Natural killer cell treated with Interleukin-12 subunit alpha and Interleukin-12 subunit beta and Interleukin-15 and Interleukin-18, amount 100 ng/mL, for 72 hours (primary cell): Measurements from ENCODE around the gene SLC26A9. TPM values are rescaled to one million over a fixed set of nuclear protein-coding genes. Genes with fewer than 3 reads are reported as not detected.

ENCODE experiments used
- ATAC-seq, 2 donors: fragments of 150-1000 bp; cut with Tn5 transposase in 1 of 2; sonication (Bioruptor Pico), chemical (Tn5 transposase) in 1 of 2; 2 replicates each; pipeline ENCODE4 v1.10.0; 2021
- DNase-seq: peaks from one replicate; pipeline ENCODE4 v3.0.0; 2022; ENCODE audit warnings: low spot score
- H3K27ac Mint-ChIP-seq, 2 donors: 1 replicate in 1 of 2; 2 replicates in 1 of 2; pipeline ENCODE4 v1.8.0; 2022; ENCODE audit warnings: mixed read lengths in 2 of 2, mild to moderate bottlenecking in 1 of 2, moderate library complexity in 1 of 2
- H3K27me3 Mint-ChIP-seq, 2 donors: 1 replicate in 1 of 2; 2 replicates in 1 of 2; pipeline ENCODE4 v1.8.0; 2022; ENCODE audit warnings: mixed read lengths in 2 of 2
- H3K36me3 Mint-ChIP-seq: one replicate; pipeline ENCODE4 v1.8.0; 2022; ENCODE audit warnings: mixed read lengths
- H3K4me1 Mint-ChIP-seq, 2 donors: 1 replicate in 1 of 2; 2 replicates in 1 of 2; pipeline ENCODE4 v1.8.0; 2022; ENCODE audit warnings: low read depth in 2 of 2, mixed read lengths in 2 of 2, mild to moderate bottlenecking in 1 of 2
- H3K4me3 Mint-ChIP-seq: one replicate; pipeline ENCODE4 v1.8.0; 2022; ENCODE audit warnings: mixed read lengths
- H3K9me3 Mint-ChIP-seq: 2 replicates; pipeline ENCODE4 v1.8.0; 2022; ENCODE audit warnings: mixed read lengths
- total RNA-seq, 2 donors: library from RNA; stranded (reverse); gene quantifications; one replicate each; pipeline ENCODE4 v1.2.3, GENCODE V29; 2022

The SLC26A9 gene
- total RNA-seq, 2 donors from 2014 or later: not detected

DNA sequence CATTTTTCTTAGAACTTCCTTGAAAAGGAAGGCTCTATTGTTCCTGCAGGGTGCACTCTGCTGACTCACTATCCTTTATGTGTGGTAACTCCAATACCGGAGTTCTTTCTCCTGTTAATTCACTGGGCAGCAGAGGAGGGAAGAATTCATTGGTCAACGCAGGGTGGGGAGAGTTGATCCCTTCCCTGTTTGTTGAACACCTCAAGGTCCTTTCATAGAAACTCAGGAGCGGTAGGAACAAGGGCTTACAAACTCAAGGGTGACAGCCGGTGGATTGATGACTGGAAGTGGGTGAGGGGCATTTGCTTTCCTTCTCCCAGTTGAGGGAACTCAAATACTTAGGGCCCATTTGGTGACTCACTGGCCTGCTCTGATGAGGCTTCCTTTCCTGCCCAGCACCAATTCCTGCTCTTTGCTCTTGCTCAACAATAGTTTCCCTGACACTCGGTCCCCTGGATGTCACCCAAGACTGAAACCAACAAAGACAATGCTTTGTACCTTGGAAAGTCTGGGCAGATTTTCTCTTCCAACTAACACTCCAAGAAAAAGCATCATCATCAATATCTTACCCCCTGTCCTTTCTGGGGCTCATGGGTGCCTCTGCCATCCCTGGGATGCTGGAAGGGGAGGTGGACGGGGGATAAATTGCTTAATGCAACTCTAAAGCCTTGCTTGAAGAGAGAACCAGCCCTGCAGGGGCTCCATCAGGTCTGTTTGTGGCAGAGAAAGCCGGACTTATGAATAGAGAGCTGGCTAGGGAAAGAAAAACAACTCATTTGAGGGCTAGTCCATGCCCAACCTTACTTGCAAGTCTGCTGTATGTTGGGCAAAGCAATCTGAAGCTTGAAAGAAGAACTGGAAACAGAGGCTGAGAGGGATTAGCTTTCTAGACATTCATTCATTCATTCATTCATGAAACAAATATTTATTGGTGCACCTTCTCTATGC, 9.3 kb downstream of the SLC26A9 start:
- Mint-ChIP-seq H3K27me3 (peaks cover 29 to 55% of the 10 kb centered on the region in 2 donors), H3K4me3 (no peak overlapping the region), H3K4me1 (no peaks in the 10 kb centered on the region), H3K36me3 (no peaks in the 10 kb centered on the region), H3K27ac (no peak overlapping the region), H3K9me3 (no peaks in the 10 kb centered on the region)
- ATAC-seq (no peak), DNase-seq (no peak)

DNA sequence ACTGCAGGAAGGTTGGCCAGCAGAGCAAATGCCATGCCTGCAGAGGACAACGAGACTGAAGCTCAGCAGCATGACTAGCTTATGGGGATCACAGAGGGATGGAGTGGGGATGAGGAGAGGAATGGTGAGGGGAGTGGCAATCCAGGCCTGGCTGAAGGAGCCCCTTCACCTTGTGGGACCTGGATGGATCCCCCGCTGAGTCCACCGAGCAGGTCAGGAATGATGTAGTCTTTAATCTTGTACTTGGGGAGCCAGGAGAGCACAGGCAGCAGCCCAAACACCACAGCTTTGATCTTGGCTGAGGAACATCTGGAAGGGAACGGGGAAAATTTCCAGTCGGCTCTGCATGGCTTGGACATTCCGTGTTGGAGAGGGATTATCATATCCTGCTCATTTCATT, 10.5 kb downstream of the SLC26A9 start:
- no peak for ATAC-seq
- Mint-ChIP-seq H3K36me3 (no peaks in the 10 kb centered on the region), H3K4me3 (no peak overlapping the region), H3K4me1 (no peaks in the 10 kb centered on the region), H3K9me3 (no peaks in the 10 kb centered on the region), H3K27me3 (peaks cover 20 to 43% of the 10 kb centered on the region in 2 donors), H3K27ac (no peak overlapping the region)
- no peak for DNase-seq

DNA sequence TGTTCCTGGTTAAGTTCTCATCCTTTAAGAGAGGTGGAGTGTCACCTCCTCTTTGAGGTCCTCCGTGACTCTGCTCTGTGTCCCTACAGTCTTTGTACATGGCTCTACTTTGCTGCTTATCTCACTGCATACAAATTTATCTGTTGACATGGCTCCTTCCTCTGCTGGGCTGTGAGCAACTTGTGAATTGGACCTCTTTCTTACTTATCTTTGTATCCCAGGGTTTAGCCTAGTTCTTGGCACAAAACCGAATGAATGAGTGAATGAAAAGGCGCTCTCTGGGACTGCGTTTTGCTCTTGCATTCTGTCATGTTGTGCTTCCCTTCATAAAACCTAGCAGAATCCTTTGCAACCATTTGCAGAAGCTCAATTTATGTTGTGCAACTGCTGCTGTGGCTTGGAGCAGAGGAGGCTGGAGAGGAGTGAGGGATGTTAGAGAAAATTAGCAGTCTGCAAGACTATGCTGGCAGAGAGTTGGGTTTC, 12.4 kb downstream of the SLC26A9 start:
- H3K9me3 Mint-ChIP-seq: no peaks in the 10 kb centered on the region
- H3K27me3 Mint-ChIP-seq: peaks cover 25 to 42% of the 10 kb centered on the region in 2 donors
- H3K4me3 Mint-ChIP-seq: no peak overlapping the region
- H3K4me1 Mint-ChIP-seq: no peaks in the 10 kb centered on the region
- ATAC-seq (no peak), DNase-seq (no peak)
- no peaks in the 10 kb centered on the region for H3K36me3 Mint-ChIP-seq
- no peak overlapping the region for H3K27ac Mint-ChIP-seq

DNA sequence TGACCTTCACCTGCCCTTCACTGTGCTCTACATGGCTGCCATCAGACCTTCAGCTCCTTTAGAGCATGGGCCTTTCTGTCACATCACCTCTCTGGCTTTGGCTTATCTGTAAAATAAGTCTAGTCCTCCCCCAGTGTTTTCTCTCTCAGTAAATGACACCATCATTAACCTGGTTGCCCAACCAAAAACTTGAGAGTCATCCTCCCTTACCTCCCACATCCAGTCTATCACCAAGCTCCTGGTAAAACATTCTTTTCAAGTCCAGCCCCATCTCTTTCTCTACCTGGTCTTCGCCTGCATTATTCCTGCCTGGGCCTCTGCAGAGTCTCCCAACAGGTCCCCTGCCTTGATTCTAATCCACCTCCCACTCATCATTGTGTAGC, 13.1 kb downstream of the SLC26A9 start:
- DNase-seq (no peak), ATAC-seq (no peak)
- Mint-ChIP-seq H3K4me3 (no peak overlapping the region), H3K36me3 (no peaks in the 10 kb centered on the region), H3K4me1 (no peaks in the 10 kb centered on the region), H3K27ac (no peak overlapping the region), H3K27me3 (peaks cover 25 to 42% of the 10 kb centered on the region in 2 donors), H3K9me3 (no peaks in the 10 kb centered on the region)

DNA sequence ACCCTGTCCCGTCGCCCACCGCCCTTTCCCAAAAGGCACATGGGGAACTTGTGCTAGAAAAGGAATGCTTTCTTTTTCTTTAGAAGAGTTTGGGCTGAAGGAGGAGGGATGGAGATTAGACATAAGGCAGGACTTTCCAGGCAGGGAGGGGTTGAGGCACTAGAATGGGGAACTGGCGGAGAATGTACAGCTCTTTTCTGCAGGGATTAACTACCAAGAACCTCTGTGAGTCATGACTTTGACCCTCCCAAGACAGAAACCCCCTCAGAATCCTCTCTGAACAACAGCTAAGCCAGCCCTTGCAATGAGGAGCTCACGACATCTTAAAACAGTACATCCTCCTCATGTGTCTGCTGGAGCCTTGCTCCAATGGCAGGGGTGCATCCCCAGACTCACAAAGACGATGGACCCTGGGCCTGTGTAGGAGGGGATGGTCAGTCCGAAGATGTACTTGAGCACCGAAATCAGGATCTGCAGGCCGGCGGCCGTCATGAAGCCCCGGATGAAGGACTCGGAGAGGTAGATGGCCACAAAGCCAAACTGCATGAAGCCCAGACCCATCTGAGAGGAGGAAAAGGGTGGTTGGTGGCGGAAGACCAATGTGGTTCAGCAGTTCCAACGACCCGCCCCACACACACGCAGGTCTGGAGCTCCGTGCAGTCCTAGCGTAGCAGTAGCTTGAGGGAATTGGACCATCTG, 13.6 kb downstream of the SLC26A9 start:
- Mint-ChIP-seq H3K4me3 (no peak overlapping the region), H3K27me3 (peaks cover 25 to 42% of the 10 kb centered on the region in 2 donors), H3K9me3 (no peaks in the 10 kb centered on the region), H3K36me3 (no peaks in the 10 kb centered on the region), H3K4me1 (no peaks in the 10 kb centered on the region), H3K27ac (no peak overlapping the region)
- no peak for ATAC-seq
- no peak for DNase-seq

DNA sequence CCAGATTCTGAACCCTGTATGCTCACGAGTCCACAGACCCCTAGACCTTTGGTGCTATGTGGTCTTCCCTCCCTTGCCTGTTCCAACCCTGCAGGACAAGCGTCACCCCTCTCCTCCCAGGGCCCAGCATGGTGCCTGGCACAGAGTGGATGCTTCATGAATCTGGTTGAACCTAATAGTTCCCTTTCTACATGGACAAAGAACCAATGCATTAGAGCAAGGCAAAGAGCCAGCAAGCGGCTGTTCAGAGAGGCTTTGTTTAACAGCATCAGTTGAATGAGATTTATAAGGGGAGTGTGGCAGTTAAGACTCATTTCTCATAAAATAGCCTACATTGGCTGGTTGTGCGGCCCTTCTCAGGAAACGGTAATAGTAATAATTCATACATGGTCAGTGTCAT, 14.9 kb downstream of the SLC26A9 start:
- Mint-ChIP-seq H3K4me1 (no peaks in the 10 kb centered on the region), H3K36me3 (no peaks in the 10 kb centered on the region), H3K9me3 (no peaks in the 10 kb centered on the region), H3K4me3 (no peak overlapping the region), H3K27me3 (peaks cover 22 to 32% of the 10 kb centered on the region in 2 donors), H3K27ac (no peak overlapping the region)
- no peak for ATAC-seq
- DNase-seq: no peak

DNA sequence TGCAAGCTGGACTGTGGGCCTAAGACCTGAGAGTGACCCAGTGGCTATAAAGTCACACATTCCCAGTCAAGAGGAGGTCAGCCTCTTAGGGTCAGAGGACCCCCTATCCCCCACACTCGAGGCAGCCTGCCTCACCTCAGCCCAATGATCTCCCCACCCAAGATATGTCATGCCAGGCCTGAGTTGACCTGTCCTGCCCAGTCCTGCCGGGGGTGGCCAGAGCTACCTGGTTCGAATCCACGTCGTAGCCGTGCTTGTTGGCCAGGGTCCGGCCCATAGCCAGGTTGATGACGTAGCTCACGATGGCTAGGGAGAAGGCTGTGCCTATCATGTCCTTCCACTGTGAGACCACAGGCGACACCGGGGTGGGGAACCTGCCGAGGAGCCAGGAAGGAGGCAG, 15.6 kb downstream of the SLC26A9 start:
- H3K4me1 Mint-ChIP-seq: no peaks in the 10 kb centered on the region
- ATAC-seq (peak in 1 of 2 donors; percentile 3), DNase-seq (no peak)
- peaks cover 20 to 26% of the 10 kb centered on the region in 2 donors for H3K27me3 Mint-ChIP-seq
- H3K9me3 Mint-ChIP-seq: no peaks in the 10 kb centered on the region
- H3K36me3 Mint-ChIP-seq: no peaks in the 10 kb centered on the region
- no peak overlapping the region for H3K4me3 Mint-ChIP-seq
- H3K27ac Mint-ChIP-seq: no peak overlapping the region

DNA sequence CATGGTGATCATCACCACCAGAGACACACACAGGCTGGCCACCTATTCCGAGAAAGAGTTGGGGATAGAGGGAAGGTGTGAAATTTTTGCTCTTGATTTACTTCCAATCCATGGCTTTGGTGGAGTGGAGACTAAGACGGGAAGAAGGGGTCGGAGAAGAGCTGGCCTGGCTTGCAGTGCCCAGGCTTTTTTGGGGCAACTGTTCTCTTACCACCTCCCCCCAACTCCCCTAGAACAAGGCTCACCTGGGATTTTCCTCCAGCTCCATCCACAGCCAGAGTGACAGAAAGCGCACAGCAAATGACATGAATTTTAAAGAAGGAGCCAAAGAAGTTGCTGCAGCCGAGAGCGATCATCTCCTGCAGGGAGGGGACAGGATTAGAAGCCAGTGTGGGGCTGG, 16.0 kb downstream of the SLC26A9 start:
- no peak for DNase-seq
- H3K27me3 Mint-ChIP-seq: peaks cover 18 to 21% of the 10 kb centered on the region in 2 donors
- H3K4me1 Mint-ChIP-seq: no peaks in the 10 kb centered on the region
- H3K36me3 Mint-ChIP-seq: no peaks in the 10 kb centered on the region
- ATAC-seq: no peak
- H3K4me3 Mint-ChIP-seq: no peak overlapping the region
- H3K27ac Mint-ChIP-seq: no peak overlapping the region
- no peaks in the 10 kb centered on the region for H3K9me3 Mint-ChIP-seq

DNA sequence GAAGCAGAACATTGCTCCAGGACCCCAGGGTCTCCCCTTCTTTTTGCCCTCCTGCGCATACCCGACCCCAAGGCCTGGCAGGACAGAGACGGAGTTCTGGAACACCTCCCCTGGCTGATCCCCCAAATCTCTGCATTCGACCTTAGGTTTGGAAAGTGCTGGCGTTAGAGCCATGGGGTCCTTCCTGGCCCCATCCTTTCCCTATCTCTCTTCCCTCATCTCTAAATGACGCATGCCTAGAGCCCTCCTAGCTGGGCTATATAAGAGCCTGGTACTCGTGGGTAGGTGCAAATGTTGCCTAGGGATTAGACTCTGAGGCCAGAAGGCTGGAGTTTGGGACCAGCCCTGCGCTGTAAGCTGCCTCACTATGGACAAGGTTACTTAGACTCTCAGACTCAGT, 16.6 kb downstream of the SLC26A9 start:
- no peaks in the 10 kb centered on the region for H3K9me3 Mint-ChIP-seq

DNA sequence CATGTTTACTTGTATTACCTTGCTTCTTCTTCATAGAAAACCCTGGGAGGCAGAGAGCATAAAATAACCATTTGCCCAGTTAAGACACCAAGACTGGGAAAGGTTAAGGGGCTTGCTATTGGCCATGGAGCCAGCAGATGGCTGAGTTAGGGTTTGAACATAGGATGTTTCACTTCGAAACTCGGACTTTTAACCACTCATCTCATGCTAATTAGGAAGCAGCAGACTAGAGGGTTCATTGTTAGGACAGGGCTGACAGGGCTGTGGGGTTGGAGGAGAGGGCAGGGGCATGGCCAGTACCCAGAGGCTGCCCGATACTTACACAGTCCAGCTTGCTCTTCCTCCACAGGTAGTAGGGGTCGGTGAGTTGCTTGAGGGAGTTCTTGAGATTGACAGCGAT, 17.0 kb downstream of the SLC26A9 start:
- DNase-seq (no peak), ATAC-seq (no peak)
- no peaks in the 10 kb centered on the region for H3K9me3 Mint-ChIP-seq
- no peak overlapping the region for H3K4me3 Mint-ChIP-seq
- no peak overlapping the region for H3K27ac Mint-ChIP-seq
- no peaks in the 10 kb centered on the region for H3K36me3 Mint-ChIP-seq
- H3K4me1 Mint-ChIP-seq: no peaks in the 10 kb centered on the region
- peaks cover 15 to 16% of the 10 kb centered on the region in 2 donors for H3K27me3 Mint-ChIP-seq

More for the DNA sequence above, 16.6 kb downstream of the SLC26A9 start:
- no peak overlapping the region for H3K27ac Mint-ChIP-seq
- no peaks in the 10 kb centered on the region for H3K4me1 Mint-ChIP-seq
- ATAC-seq (no peak), DNase-seq (no peak)
- peaks cover 15 to 17% of the 10 kb centered on the region in 2 donors for H3K27me3 Mint-ChIP-seq
- no peak overlapping the region for H3K4me3 Mint-ChIP-seq
- no peaks in the 10 kb centered on the region for H3K36me3 Mint-ChIP-seq

DNA sequence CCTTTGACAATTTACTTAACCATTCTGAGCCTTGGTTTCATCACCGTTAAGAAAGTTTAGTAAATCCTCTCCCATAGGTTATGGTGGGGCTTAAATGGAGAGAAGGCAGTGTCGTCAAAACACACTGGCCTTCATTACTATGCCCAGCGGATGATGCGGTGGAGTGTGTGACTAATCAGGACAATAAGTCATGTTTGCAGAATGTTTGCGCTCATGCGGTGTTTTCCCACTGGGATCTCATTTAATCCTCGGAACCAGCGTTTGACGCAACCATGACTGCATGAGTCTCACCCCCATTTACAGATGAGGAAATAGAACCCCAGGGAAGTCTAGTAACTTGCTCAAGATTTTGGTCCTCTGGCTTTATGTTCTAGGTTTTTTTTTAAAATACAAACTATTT, 17.5 kb downstream of the SLC26A9 start:
- ATAC-seq (no peak), DNase-seq (no peak)
- no peak overlapping the region for H3K4me3 Mint-ChIP-seq
- no peaks in the 10 kb centered on the region for H3K36me3 Mint-ChIP-seq
- no peak overlapping the region for H3K27ac Mint-ChIP-seq
- H3K4me1 Mint-ChIP-seq: no peaks in the 10 kb centered on the region
- H3K9me3 Mint-ChIP-seq: no peaks in the 10 kb centered on the region
- H3K27me3 Mint-ChIP-seq: peaks cover 10 to 11% of the 10 kb centered on the region in 2 donors

DNA sequence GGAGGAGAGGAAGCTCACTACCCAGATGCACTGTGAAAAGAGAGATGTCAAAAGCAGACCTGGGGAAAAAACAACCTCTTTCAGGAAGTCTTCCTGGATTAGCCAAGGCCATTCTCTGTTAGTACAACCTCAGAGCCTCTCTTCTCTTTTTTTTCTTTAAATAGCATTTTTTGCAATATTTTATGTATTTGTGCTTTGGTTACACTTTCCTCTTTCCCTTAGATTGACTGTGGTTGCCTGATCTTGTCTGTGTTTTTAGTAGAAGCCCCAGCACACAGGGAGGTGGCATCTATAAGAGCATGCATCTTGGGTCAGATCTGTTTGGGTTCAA, 18.8 kb downstream of the SLC26A9 start:
- no peak overlapping the region for H3K4me3 Mint-ChIP-seq
- H3K9me3 Mint-ChIP-seq: no peaks in the 10 kb centered on the region
- no peak overlapping the region for H3K27ac Mint-ChIP-seq
- DNase-seq (no peak), ATAC-seq (no peak)
- H3K36me3 Mint-ChIP-seq: no peaks in the 10 kb centered on the region
- peaks cover 7 to 9% of the 10 kb centered on the region in 2 donors for H3K27me3 Mint-ChIP-seq
- H3K4me1 Mint-ChIP-seq: no peaks in the 10 kb centered on the region

DNA sequence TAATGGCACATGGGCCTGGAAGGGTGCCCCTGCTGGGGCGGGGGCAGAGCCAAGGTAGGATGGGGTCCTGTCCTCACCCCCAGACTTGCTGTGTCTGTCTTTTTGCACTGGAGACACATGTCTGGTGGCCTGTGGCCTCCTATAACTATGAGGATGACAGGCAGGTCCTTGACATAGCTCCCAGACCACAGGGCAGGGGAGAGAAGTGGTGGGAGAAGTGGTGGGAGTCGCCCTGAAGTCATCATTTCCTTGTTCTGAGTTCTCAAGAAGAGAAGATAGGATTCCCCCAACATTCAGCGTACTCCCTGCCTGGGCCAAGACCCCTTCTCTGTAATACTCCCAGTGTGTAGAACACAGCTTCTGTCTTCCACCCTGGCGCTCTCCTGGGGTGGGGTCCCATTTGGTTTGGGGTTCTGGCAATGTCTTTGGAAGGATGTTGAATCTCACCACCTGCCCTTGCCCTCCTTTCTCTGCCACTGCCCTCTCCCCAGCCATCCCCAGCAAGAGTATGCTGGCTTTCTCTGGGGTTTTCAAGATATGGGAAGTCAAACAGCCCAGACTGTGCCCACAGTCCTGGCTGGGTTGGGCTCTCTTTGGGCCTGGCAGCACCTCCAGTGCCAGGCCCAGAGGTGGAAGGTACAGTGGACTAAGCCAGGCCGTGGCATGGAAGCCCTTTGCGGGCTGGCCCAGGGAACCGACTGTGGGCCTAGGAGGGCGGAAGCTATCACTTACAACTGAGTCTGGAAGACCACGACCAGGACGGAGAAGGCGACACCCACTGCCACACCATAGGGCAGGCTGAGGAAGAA, 19.4 kb downstream of the SLC26A9 start:
- H3K36me3 Mint-ChIP-seq: no peaks in the 10 kb centered on the region
- H3K4me3 Mint-ChIP-seq: no peak overlapping the region
- H3K4me1 Mint-ChIP-seq: no peaks in the 10 kb centered on the region
- H3K9me3 Mint-ChIP-seq: no peaks in the 10 kb centered on the region
- no peak for DNase-seq
- H3K27ac Mint-ChIP-seq: no peak overlapping the region
- H3K27me3 Mint-ChIP-seq: peaks cover 7 to 9% of the 10 kb centered on the region in 2 donors
- ATAC-seq: no peak
